OCI-M2 (cell line): ENCODE data around the gene CDX1.

ENCODE experiments used
- DNase-seq: peaks from one replicate; lab custom pipeline; 2025; ENCODE audit not compliant: unreplicated experiment; lab: John Stamatoyannopoulos, UW

CDX1 gene

GRCh38 chr5:150181027-150181426 is 14.4 kb downstream of the CDX1 start:
- no peak for DNase-seq

GRCh38 chr5:150181766-150182545 is 15.4 kb downstream of the CDX1 start:
- DNase-seq: no peak

GRCh38 chr5:150182774-150183173 is 16.2 kb downstream of the CDX1 start:
- no peak for DNase-seq

- DNase-seq: no peak
Observed at GRCh38 chr5:150183436-150183835, 16.9 kb downstream of the CDX1 start.

GRCh38 chr5:150184006-150184405 is 17.4 kb downstream of the CDX1 start:
- DNase-seq: no peak

- DNase-seq: no peak
Observed at GRCh38 chr5:150184990-150185912, 18.7 kb downstream of the CDX1 start.

GRCh38 chr5:150186137-150186536 is 19.6 kb downstream of the CDX1 start:
- no peak for DNase-seq

- DNase-seq: no peak
Observed at GRCh38 chr5:150186897-150187296, 20.3 kb downstream of the CDX1 start.

- no peak for DNase-seq
Observed at GRCh38 chr5:150188146-150188842, 21.7 kb downstream of the CDX1 start.

- DNase-seq: no peak
Observed at GRCh38 chr5:150189326-150189725, 22.7 kb downstream of the CDX1 start.

GRCh38 chr5:150189728-150190502 is 23.3 kb downstream of the CDX1 start, which contains the start of gene SLC6A7:
Gene SLC6A7 (plus strand): TSS chr5:150190062. CDS start chr5:150190328, 266 bp downstream.
- DNase-seq: no peak

GRCh38 chr5:150190503-150190979 is 24.0 kb downstream of the CDX1 start:
- no peak for DNase-seq

GRCh38 chr5:150190987-150191386 is 24.4 kb downstream of the CDX1 start:
- no peak for DNase-seq

- no peak for DNase-seq
Observed at GRCh38 chr5:150192462-150192861, 25.9 kb downstream of the CDX1 start.

- DNase-seq: no peak
Observed at GRCh38 chr5:150195736-150196485, 29.3 kb downstream of the CDX1 start.

GRCh38 chr5:150196514-150196913 is 29.9 kb downstream of the CDX1 start:
- no peak for DNase-seq

GRCh38 chr5:150196986-150197385 is 30.4 kb downstream of the CDX1 start:
- DNase-seq: no peak

- DNase-seq: no peak
Observed at GRCh38 chr5:150197476-150197875, 30.9 kb downstream of the CDX1 start.

- DNase-seq: no peak
Observed at GRCh38 chr5:150202501-150202900, 35.9 kb downstream of the CDX1 start.
